Skeletal muscle cell (primary cell): ENCODE data around the gene KRT17.
"Not testable (repeated sequence)": the region's sequence is repeated elsewhere in the genome, so short reads cannot be mapped to it uniquely, and the experiment has no call there.

Source experiments
- DNase-seq: peaks from one replicate; pipeline ENCODE4 v3.0.0-alpha.2; 2010; ENCODE audit warnings: low read depth
- H3K4me3 ChIP-seq: 2 replicates; pipeline ENCODE4 v1.5.1; 2011; ENCODE audit warnings: low read depth, mild to moderate bottlenecking, control low read depth, low read length, moderate library complexity

Gene KRT17

GRCh38 chr17:41610061-41610517 is 14.3 kb downstream of the KRT17 start:
- DNase-seq, H3K4me3 ChIP-seq: not testable (repeated sequence)

- not testable (repeated sequence) for DNase-seq, H3K4me3 ChIP-seq
Measured at GRCh38 chr17:41606930-41607329, 17.4 kb downstream of the KRT17 start.

GRCh38 chr17:41602524-41602923 is 21.9 kb downstream of the KRT17 start:
- no peak overlapping the region for H3K4me3 ChIP-seq
- no peak for DNase-seq

DNA sequence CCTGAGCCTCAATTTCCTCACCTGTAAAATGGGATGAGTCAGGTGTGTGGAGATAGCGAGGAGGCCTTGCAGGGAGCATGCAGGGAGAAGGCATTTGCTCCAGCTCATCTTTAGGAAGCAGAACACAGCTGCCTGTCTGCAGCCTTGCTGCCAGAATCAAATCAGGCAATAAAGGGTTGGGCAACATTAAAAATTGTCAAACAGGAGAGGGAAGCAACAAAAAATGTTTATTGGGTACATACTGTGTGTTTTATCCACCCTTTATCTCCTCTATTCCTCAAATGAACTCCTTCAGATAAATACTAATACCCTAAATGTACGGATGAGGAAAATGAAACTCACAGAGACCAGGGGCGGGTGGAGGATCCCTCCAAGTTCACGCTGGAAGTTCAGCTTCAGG is 24.1 kb downstream of the KRT17 start:
- no peak overlapping the region for H3K4me3 ChIP-seq
- no peak for DNase-seq

- no peak overlapping the region for H3K4me3 ChIP-seq
- no peak for DNase-seq
Measured at GRCh38 chr17:41599680-41600079, 24.7 kb downstream of the KRT17 start.

GRCh38 chr17:41595585-41595984 is 28.8 kb downstream of the KRT17 start:
- no peak for DNase-seq
- H3K4me3 ChIP-seq: no peak overlapping the region

DNA sequence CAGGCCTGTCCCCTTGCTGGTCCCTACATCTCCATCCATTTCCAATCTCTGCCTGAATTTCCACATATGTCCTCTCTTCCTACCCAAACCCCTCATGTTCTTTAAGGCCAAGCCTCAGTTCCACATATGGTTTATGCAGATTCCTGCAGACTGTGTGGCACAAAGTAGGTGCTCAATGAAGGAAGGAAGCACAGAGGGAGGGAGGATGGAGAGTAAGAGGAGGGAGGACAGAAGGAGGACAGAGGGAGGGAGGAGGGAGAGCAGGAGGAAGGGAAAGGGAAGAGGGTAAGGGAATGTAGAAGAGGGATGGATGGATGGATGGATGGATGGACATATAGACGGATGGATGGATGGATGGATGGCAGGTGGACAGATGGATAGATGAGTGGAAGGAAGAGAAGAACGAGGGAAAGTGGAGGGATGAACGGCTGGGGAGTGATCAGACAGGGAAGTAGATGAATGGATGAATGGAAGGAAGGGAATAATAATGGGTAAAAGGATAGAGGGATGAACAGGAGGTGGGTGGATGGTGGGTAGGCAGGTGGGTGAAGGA is 29.9 kb downstream of the KRT17 start:
- no peak for DNase-seq

DNA sequence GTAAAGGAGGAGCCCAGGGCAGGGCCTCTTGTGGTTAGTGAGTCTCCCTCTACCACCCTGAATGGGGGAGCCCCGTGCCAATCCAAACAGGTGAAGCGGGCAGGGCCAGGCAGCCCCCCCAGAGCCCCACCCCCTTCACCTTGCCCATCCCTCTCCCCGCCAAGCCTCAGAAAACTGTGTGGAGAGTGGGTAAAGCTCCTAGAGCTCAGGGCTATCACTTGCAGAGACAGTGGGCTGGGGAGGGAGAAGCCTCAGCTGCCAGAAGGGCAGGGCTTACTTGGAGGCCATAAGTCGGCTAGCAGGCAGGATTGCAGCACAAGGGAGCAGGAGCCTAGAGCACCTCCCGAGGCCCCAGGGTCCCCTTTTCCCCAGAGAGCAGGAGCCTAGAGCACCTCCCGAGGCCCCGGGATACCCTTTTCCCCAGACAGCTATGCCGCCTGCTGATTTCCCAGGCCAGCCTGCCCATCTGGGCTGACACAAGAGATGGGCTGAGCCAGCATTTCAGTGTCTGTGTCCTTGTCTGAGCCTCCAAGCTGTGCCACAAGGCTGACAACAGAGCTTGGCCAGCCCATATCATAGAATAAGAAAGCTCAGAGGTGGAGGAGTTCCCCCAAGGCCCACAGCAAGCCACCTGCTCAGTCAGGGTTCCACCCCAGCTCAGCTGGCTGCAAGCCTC is 30.9 kb downstream of the KRT17 start:
- H3K4me3 ChIP-seq: no peak overlapping the region
- DNase-seq: no peak

More for the DNA sequence above, 29.9 kb downstream of the KRT17 start:
- no peak overlapping the region for H3K4me3 ChIP-seq

DNA sequence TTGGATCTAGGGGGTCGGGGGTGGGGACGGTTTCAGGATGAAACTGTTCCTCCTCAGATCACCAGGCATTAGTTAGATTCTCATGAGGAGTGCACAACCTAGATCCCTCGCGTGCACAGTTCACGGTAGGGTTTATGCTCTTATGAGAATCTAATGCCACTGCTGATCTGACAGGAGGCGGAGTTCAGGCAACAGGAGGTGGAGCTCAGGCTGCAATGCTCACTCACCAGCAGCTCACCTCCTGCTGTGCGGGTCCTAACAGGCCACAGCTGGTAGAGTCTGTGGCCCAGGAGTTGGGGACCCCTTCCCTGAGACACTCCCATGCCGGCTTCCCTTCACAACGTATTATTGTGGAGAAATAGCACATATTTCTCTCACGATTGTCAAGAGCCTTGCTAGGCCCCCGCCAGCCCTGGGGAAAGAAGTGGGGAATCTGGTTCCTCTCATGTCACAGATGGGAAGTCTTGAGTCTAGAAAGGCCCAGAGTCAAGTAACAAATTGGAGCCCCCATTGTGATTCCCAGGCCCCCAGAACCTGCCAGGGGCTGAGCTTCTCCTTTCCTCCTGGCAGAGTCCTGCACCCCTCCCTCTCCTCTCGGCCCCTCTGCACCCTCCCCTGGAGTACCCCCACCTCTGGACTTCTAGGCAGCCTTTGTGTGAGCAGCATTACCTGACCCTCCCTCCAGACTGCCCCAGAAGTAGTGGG is 31.6 kb downstream of the KRT17 start:
- DNase-seq: no peak
- H3K4me3 ChIP-seq: no peak overlapping the region

DNA sequence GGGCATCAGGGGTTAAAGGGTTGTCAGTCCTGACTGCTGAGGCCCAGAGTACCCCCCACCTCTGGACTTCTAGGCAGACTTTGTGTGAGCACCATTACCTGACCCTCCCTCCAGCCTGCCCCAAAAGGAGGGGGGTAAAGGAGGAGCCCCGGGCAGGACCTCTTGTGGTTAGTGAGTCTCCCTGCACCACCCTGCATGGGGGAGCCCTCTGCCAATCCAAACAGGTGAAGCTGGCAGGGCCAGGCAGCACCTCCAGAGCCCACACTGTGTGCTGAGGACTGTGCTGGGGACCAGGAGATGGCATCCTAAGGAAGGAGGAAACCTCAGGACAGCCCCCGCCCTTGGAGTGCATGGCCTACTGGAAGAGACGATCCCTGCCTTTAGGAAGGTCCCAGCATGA is 35.1 kb downstream of the KRT17 start:
- no peak for DNase-seq
- H3K4me3 ChIP-seq: no peak overlapping the region

DNA sequence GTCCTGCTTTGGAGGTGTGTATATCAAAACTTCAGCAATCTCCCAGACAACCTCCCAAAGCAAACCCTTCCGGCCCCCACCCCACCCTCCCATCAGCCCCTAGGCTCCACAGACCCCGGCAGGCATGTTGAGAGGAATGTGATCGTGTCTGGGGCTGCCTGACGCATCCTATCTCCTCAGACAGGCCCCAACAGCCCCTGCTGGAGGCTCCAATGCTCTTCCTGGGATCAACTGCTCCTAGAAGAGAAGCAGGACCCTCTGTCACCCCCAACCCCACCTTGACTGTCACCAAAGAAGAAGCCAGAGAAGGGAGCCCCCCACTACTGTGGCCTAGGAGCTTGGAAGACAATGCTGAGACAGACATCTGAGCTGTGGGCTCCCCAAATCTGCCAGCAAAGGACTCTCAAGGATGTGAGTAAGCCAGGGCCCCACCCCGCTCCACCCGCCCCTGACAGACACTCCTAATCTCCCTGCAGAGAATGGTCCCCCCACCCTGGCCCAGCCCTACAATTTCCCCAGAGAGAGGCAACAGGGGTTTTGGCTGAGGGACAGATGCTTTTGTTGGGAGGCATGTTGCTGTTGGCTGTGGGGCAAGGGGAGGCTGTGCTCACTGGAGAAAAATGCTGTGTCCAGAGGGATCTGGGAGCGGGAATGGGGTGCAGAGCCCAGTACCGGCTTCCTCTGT is 36.1 kb downstream of the KRT17 start:
- no peak overlapping the region for H3K4me3 ChIP-seq
- DNase-seq: no peak

GRCh38 chr17:41586863-41587495 is 37.4 kb downstream of the KRT17 start, which contains the start of gene KRT14:
KRT14 (minus strand) TSS chr17:41586895; CDS start chr17:41586834, 61 bp downstream.
- H3K4me3 ChIP-seq: no peak within 1 kb of the TSS
- DNase-seq: no peak

GRCh38 chr17:41585301-41586056 is 38.9 kb downstream of the KRT17 start:
- no peak overlapping the region for H3K4me3 ChIP-seq

DNA sequence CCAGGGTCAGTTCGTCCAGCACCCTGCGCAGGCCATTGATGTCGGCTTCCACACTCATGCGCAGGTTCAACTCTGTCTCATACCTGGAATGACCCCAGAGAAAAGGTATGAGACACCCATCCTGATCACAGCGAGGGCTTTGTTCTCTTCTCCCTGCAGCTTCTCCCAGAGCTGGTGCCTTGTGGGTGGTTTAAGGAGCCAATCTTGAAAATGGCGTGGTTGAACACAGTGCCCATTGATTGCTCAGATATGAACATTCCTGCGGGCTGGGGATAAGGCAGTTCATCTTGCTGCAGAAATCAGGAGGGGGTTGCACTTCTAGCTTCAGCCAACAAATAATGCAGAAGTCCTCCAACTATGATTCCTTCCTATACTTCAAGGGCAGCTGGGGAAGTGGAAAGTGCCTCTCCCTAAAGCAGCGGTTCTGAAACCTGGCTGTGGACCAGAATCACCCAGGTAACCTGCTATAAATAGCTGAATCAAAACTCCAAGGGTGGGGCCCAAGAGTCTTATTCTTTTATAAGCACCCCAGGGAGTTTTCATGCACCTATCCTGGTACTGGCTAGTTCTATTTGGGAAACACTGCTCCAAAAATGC is 39.9 kb downstream of the KRT17 start:
- not testable (repeated sequence) for DNase-seq, H3K4me3 ChIP-seq

More at GRCh38 chr17:41585301-41586056, 38.9 kb downstream of the KRT17 start:
- no peak for DNase-seq

DNA sequence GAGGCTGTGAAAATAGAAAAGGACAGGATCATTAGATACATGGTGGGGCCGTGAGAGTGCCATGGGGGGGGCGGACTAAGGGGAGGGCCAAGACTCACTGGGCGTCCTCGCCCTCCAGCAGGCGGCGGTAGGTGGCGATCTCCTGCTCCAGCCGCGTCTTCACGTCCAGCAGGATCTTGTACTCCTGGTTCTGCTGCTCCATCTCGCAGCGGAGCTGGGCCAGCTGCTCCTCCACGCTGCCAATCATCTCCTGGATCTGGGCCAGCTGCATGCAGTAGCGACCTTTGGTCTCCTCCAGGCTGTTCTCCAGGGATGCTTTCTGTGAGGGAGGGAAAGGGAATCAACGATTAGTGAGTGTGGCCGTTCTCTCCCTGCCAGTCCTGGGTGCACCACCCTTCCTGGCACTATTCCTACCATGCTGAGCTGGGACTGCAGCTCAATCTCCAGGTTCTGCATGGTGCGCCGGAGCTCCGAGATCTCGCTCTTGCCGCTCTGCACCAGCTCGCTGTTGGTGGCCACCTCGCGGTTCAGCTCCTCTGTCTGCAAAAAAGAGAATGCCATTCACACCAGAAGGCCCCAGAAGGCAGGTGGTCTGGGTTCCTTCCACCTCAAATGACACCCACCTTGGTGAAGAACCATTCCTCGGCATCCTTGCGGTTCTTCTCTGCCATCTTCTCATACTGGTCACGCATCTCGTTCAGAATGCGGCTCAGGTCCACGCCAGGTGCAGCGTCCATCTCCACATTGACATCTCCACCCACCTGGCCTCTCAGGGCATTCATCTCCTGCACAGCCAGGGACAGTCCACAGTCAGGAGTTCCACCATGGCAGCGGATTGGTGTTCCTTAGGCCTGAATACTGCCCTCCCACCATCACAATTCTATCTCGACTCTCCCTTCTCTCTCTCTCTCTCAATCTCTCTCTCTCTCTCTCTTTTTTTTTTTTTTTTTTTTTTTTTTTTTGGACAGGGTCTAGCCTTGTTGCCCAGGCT is 40.9 kb downstream of the KRT17 start:
- DNase-seq: no peak
- no peak overlapping the region for H3K4me3 ChIP-seq

DNA sequence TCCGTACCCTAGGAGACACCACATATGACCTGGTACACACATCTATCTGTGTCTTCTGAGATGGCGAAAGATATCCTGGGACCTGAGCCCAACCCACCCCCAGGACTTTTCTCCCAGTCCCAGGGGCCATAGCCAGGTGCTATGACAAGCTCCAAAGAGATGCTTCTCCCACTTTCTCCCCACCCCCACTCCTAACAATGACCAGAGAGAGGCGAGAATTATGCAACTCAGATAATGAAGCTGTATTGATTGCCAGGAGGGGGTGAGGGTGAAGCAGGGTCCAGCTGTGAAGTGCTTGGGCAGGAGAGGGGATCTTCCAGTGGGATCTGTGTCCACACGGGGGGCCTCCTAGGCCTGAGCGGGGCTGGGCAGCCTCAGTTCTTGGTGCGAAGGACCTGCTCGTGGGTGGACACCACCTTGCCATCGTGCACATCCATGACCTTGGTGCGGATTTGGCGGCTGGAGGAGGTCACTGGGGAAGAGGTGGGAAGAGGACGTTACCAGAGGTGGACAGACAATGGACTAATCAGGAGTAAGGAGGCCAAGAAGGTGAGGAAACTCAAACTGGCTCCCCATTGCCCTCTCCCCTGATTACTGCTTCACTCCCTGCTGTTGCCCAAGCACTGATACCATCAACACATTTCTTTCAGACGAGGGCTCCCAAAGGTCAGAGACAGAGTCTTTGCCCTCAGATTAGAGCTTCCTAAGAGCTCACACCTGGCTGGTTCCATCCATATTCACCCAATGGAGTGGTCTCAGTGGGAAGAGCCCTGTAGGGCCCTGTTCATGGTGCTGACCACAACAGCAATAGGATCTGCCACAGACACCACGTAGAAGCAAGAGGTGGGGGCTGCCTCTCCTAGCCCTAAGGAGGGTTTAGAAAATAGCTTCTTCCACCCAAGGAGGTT is 42.1 kb downstream of the KRT17 start:
- DNase-seq, H3K4me3 ChIP-seq: not testable (repeated sequence)
